A673 (cell line): Measurements from ENCODE around the gene ABCC5. TPM values are rescaled to one million over a fixed set of nuclear protein-coding genes. Genes with fewer than 3 reads are reported as not detected.

Source experiments
- BruUV-seq: library from RNA; stranded (reverse); fragments of 400-500 nt; replicated peaks from 2 replicates; lab custom pipeline; 2021; lab: Mats Ljungman, UMichigan
- CTCF ChIA-PET: fragments of 300-600 bp; sonication (Branson Sonifier 250); formaldehyde crosslinking; loops from one replicate; lab custom pipeline; 2022; ENCODE audit warnings: antibody characterized with exemption; lab: Charles Lee
- POLR2A ChIA-PET: fragments of 300-600 bp; sonication (Branson Sonifier 250); formaldehyde crosslinking; loops from one replicate; lab custom pipeline; 2022; ENCODE audit warnings: antibody characterized with exemption; ENCODE audit not compliant: low non-redundant PET; lab: Charles Lee
- DNase-seq: peaks from one replicate; pipeline ENCODE4 v3.0.0-alpha.2; 2015; ENCODE audit warnings: low spot score
- H3K27ac ChIP-seq: fragments of 200-600 bp; sonication (generic); 2 replicates; pipeline ENCODE4 v1.5.1; 2016; ENCODE audit warnings: mixed run types, low read depth, mild to moderate bottlenecking, mixed read lengths, antibody characterized with exemption, low read length; ENCODE audit not compliant: poor library complexity, severe bottlenecking
- H3K27me3 ChIP-seq: fragments of 200-600 bp; sonication (generic); replicated peaks from 2 replicates; pipeline ENCODE4 v1.6.1; 2017; ENCODE audit warnings: mixed run types, low read depth, mild to moderate bottlenecking, mixed read lengths, antibody characterized with exemption, low read length; ENCODE audit not compliant: insufficient read depth, poor library complexity
- H3K36me3 ChIP-seq: fragments of 200-600 bp; sonication (generic); 2 replicates; pipeline ENCODE4 v1.6.1; 2016; ENCODE audit warnings: mixed run types, mild to moderate bottlenecking, mixed read lengths, antibody characterized with exemption, low read length; ENCODE audit not compliant: insufficient read depth, poor library complexity, severe bottlenecking
- H3K4me1 ChIP-seq: fragments of 200-600 bp; sonication (generic); 2 replicates; pipeline ENCODE4 v1.6.1; 2017; ENCODE audit warnings: mixed run types, mild to moderate bottlenecking, mixed read lengths, antibody characterized with exemption, low read length; ENCODE audit not compliant: insufficient read depth, poor library complexity, severe bottlenecking
- H3K4me3 ChIP-seq: fragments of 200-600 bp; sonication (generic); 2 replicates; pipeline ENCODE4 v1.5.1; 2016; ENCODE audit warnings: low read depth, mixed run types, mild to moderate bottlenecking, mixed read lengths, low read length; ENCODE audit not compliant: poor library complexity, severe bottlenecking
- H3K9me3 ChIP-seq: fragments of 200-600 bp; sonication (generic); 2 replicates; pipeline ENCODE4 v1.6.1; 2016; ENCODE audit warnings: mixed run types, low read depth, mild to moderate bottlenecking, mixed read lengths, antibody characterized with exemption, low read length; ENCODE audit not compliant: poor library complexity, severe bottlenecking
- EZH2 ChIP-seq: fragments of 200-600 bp; sonication (generic); IDR thresholded peaks from 2 replicates; pipeline ENCODE4 v1.6.1; 2017; ENCODE audit warnings: borderline replicate concordance, low read depth, mild to moderate bottlenecking, mixed read lengths, antibody characterized with exemption, low read length; ENCODE audit not compliant: poor library complexity, severe bottlenecking
- intact Hi-C: fragments of 100-400 bp; cut with micrococcal nuclease; formaldehyde crosslinking; loops from one replicate; pipeline ENCODE4 v1.10.0; 2022; ENCODE audit not compliant: unreplicated experiment
- total RNA-seq: library from RNA; stranded (reverse); gene quantifications from 2 replicates; pipeline ENCODE4 v1.2.3, GENCODE V29; 2021
- TF ChIP-seq, protein P1 (sequence below): fragments of 300-800, 200-600 bp; sonication (generic); conservative IDR thresholded peaks from 2 replicates; pipeline ENCODE4 v1.5.1; 2017; ENCODE audit warnings: low read depth, mild to moderate bottlenecking, antibody characterized with exemption, low read length, moderate library complexity, mixed read lengths

Gene ABCC5
- total RNA-seq, 1 experiment from 2014 or later: 32.0 TPM

DNA sequence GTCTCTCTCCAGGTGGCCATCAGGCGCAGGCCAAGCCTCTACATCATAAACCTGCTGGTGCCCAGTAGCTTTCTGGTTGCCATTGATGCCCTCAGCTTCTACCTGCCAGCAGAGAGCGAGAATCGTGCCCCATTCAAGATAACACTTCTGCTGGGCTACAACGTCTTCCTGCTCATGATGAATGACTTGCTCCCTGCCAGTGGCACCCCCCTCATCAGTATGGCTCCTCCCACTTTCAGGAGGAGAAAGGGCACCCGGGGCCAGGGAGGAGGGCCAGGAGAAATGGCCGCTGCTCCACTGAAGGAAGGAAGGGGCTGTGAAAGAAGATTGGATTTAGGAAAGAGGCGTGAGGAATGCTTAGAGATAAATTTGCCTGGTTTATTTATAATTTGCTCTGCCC lies 41.7 kb upstream of the ABCC5 start:
- ChIA-PET POLR2A (no interaction called here), CTCF (no interaction called here)
- DNase-seq: no peak
- Histone ChIP-seq H3K4me1 (no peaks in the 10 kb centered on the region), H3K27me3 (no peaks in the 10 kb centered on the region), H3K9me3 (no peaks in the 10 kb centered on the region), H3K36me3 (no peaks in the 10 kb centered on the region), H3K27ac (no peak overlapping the region), H3K4me3 (no peak overlapping the region)
- BruUV-seq: no TSS peak
- no peak for TF ChIP-seq EZH2
- TF ChIP-seq, protein P1, sequence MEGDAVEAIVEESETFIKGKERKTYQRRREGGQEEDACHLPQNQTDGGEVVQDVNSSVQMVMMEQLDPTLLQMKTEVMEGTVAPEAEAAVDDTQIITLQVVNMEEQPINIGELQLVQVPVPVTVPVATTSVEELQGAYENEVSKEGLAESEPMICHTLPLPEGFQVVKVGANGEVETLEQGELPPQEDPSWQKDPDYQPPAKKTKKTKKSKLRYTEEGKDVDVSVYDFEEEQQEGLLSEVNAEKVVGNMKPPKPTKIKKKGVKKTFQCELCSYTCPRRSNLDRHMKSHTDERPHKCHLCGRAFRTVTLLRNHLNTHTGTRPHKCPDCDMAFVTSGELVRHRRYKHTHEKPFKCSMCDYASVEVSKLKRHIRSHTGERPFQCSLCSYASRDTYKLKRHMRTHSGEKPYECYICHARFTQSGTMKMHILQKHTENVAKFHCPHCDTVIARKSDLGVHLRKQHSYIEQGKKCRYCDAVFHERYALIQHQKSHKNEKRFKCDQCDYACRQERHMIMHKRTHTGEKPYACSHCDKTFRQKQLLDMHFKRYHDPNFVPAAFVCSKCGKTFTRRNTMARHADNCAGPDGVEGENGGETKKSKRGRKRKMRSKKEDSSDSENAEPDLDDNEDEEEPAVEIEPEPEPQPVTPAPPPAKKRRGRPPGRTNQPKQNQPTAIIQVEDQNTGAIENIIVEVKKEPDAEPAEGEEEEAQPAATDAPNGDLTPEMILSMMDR: no peak
- intact Hi-C loops: no loop called here

GRCh38 chr3:184058029-184058428 lies 40.3 kb upstream of the ABCC5 start:
- Histone ChIP-seq H3K9me3 (no peaks in the 10 kb centered on the region), H3K36me3 (no peaks in the 10 kb centered on the region), H3K4me1 (no peaks in the 10 kb centered on the region), H3K27ac (no peak overlapping the region), H3K27me3 (peaks cover 9% of the 10 kb centered on the region), H3K4me3 (no peak overlapping the region)
- ChIA-PET CTCF (no interaction called here), POLR2A (no interaction called here)
- BruUV-seq: no TSS peak
- TF ChIP-seq EZH2: no peak
- TF ChIP-seq, protein P1: no peak
- intact Hi-C loops: no loop called here
- DNase-seq: no peak

DNA sequence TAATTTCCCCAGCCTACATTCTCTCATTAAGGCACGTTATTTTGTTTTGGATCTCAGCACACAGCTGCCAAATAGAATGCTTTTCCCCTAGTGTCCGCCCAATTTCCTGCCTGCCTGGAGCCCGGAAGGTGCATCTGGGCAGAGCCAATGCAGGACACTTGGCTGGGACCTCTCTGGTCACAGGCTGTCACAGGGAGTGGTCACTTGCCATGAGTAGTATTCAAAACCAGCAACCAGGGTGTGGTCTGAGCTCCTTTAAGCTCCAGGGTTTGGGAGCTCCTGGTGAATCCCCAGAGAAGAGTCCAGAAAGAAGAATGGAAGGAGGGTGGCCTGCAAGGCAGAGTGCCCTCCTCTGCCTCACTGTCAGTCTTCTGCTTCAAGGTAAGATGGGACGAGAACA lies 35.1 kb upstream of the ABCC5 start, which contains the start of gene HTR3C:
Gene HTR3C, plus strand, starts transcription at position 281 of the 400 bp plus-strand sequence. Its CDS starts 34 bp downstream, at position 315.
- intact Hi-C loops: no loop called here

More for the DNA sequence above, 35.1 kb upstream of the ABCC5 start, which contains the start of gene HTR3C:
- DNase-seq: no peak
- TF ChIP-seq, protein P1: no peak
- no peak for TF ChIP-seq EZH2
- H3K36me3 ChIP-seq: no peaks in the 10 kb centered on the region
- no peak within 1 kb of the TSS for H3K4me3 ChIP-seq
- POLR2A ChIA-PET: no interaction called here
- H3K4me1 ChIP-seq: no peaks in the 10 kb centered on the region
- H3K9me3 ChIP-seq: no peaks in the 10 kb centered on the region
- H3K27me3 ChIP-seq: peaks cover 22% of the 10 kb centered on the region
- CTCF ChIA-PET: no interaction called here
- H3K27ac ChIP-seq: no peak within 1 kb of the TSS
- no TSS peak for BruUV-seq
